Activated CD4-positive, CD25-positive, alpha-beta regulatory T cell treated with anti-CD3 and anti-CD28 coated beads, Interleukin-2, amount 50 U/mL, for 24 hours (primary cell): ENCODE results near the gene LRRC37A2.
A peak's percentile ranks its signal among the peaks of the same experiment; 100 is the strongest.
"Not testable (repeated sequence)": the region's sequence is repeated elsewhere in the genome, so short reads cannot be mapped to it uniquely, and the experiment has no call there.

ENCODE experiments used
- ATAC-seq, 2 donors: fragments of 150-1000 bp; cut with Tn5 transposase; one replicate each; pipeline ENCODE4 v1.10.0; 2021; ENCODE audit warnings: mild to moderate bottlenecking in 1 of 2, moderate library complexity in 1 of 2

The LRRC37A2 gene

GRCh38 chr17:46512168-46512567, at the start of gene LRRC37A2:
Gene LRRC37A2 (plus strand): TSS chr17:46512468. CDS start chr17:46512713, 245 bp downstream.
- ATAC-seq, result not testable (repeated sequence)

GRCh38 chr17:46467618-46468017, 44.6 kb upstream of the LRRC37A2 start:
- not testable (repeated sequence) for ATAC-seq

DNA sequence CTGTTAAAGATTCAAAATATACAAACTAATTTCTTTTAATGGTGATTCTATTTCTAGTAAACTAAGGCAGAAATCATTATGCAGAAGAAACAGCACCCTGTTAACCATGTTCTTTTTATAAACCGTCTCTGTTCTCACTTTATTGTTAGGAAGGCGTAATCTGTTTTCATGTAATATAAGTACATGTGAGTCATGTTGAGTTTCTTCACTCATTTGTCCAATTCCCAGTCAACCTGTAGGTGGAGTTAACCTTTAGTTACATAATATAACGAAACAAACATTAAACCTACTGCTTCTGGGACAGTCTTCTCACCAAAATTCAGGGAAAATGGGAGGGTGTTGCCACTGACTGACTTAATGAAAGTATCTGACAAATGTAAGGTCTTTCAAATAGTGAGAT, 37.8 kb upstream of the LRRC37A2 start:
- ATAC-seq, result not testable (repeated sequence)

DNA sequence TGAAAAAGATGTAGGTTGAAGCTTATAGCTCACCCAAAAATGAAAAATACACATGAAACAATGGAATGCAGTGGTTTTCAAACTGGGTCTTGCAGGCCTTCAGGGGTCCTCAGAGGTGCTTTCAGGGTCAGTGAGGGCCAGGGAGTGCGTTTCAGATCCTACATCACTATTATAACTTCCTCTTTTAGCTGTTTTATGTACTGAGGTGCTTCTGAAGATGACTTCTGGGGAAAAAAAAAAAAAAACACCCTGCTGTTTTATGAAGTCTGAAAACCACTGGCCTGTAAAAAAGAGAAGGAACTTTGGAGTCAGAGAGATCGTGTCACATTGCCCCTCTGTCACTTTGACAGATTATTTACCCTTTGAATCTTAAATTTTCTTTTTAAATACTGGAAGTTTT, 36.7 kb upstream of the LRRC37A2 start:
- not testable (repeated sequence) for ATAC-seq

DNA sequence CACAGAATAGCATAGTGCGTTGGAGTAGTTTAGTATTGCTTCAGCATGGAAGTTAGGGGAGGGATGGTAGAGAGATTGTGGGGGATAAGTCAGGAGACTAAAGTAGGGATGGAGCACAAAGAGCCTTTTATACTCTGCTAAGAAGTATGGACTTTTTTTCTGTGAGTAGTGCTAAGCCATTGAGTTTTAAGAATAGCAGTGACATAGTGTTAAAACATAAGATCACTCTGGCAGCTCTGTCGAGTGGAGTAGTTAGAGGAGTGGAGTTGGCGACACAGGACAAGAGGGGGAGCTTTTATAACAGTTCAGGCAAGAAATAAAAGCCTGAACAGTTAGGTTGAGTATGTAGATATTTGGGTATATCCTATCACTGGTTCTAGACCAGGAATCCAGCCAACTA, 33.4 kb upstream of the LRRC37A2 start:
- not testable (repeated sequence) for ATAC-seq

DNA sequence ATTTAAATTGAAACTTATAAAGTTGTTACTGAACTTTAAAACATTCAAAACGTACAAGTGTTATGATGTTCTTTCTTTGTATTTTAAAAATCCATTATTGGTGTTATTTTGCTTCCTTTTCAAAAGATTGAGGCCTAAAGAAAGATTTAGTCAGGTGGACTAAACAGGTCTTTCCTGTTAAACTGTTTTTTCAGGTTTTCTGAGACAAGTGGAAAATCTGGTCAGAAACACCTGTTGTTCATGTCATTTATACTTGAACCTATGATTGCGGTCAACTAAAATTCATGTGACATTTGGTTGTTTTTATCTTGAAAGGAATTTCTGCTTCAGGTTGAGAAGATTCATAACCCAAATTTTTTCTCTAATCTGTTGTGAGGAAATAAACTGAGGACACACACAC, 31.0 kb upstream of the LRRC37A2 start:
- ATAC-seq, result not testable (repeated sequence)

GRCh38 chr17:46492021-46492420, 20.2 kb upstream of the LRRC37A2 start:
- not testable (repeated sequence) for ATAC-seq

GRCh38 chr17:46499437-46500139, 12.7 kb upstream of the LRRC37A2 start:
- ATAC-seq, result not testable (repeated sequence)

GRCh38 chr17:46505896-46506295, 6.4 kb upstream of the LRRC37A2 start:
- ATAC-seq, result not testable (repeated sequence)

GRCh38 chr17:46534716-46535115, 22.4 kb downstream of the LRRC37A2 start:
- ATAC-seq, result not testable (repeated sequence)

DNA sequence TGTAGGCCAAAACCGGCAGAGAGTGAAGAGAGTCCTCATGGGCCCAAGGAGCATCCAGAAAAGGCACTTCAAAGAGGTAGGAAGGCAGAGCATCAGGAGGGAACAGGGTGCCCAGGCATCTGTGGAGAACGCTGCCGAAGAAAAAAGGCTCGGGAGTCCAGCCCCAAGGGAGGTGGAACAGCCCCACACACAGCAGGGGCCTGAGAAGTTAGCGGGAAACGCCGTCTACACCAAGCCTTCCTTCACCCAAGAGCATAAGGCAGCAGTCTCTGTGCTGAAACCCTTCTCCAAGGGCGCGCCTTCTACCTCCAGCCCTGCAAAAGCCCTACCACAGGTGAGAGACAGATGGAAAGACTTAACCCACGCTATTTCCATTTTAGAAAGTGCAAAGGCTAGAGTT, 36.3 kb downstream of the LRRC37A2 start:
- ATAC-seq, result not testable (repeated sequence)

DNA sequence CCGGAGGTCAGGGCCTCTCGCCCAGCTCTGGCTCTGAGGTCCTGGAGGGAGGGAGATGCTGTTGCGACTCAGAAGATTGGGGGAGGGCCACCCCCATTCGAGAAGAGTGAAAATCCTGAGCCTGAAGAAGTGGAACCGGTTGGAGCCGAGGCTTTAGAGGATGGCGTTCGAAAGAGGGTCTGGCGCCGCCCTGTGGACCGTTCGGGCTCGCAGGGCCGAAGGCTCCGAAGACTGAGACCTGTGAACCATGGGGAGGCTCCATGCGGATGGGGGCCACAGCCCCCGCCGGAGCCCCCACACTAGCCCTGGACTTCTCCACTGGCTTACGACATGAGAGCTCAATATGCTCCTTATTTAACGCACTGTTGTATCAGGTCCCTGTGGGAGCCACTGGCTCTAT, 46.9 kb downstream of the LRRC37A2 start:
- ATAC-seq, result not testable (repeated sequence)

DNA sequence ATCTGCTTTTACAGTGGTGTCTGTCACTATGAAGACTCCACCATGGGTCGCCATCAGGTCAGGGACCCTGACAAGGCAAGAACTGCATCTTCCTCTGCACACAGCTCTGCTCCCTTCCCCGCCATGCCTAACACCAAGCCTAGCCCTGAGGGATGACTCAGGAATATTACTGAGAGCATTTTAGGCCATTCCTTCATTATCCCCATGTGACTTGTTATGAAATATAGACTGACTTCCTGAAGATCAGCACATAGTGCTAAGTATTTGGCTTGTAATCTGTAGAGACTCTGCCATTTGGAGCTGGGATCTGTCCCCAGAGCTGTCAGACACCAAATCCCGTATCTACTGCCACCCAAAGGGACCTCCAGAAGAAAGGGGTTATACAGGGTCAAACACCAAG, 47.8 kb downstream of the LRRC37A2 start:
- ATAC-seq, result not testable (repeated sequence)

- peak; percentile 33 to 58 for ATAC-seq
Measured at GRCh38 chr17:46566284-46566683, 54.0 kb downstream of the LRRC37A2 start.

GRCh38 chr17:46566980-46567379, 54.7 kb downstream of the LRRC37A2 start:
- peak in 1 of 2 donors; percentile 48 for ATAC-seq

GRCh38 chr17:46571796-46572195, 59.5 kb downstream of the LRRC37A2 start:
- ATAC-seq, result not testable (repeated sequence)

- ATAC-seq, result peak; percentile 94 to 95
Measured at GRCh38 chr17:46579083-46580075, 67.1 kb downstream of the LRRC37A2 start, which contains the start of gene ARL17A. Gene ARL17A (minus strand): TSS chr17:46579691. CDS start chr17:46576322, 3,369 bp downstream.

- not testable (repeated sequence) for ATAC-seq
Measured at GRCh38 chr17:46580082-46580481, 67.8 kb downstream of the LRRC37A2 start.

GRCh38 chr17:46585444-46585843, 73.2 kb downstream of the LRRC37A2 start:
- not testable (repeated sequence) for ATAC-seq

DNA sequence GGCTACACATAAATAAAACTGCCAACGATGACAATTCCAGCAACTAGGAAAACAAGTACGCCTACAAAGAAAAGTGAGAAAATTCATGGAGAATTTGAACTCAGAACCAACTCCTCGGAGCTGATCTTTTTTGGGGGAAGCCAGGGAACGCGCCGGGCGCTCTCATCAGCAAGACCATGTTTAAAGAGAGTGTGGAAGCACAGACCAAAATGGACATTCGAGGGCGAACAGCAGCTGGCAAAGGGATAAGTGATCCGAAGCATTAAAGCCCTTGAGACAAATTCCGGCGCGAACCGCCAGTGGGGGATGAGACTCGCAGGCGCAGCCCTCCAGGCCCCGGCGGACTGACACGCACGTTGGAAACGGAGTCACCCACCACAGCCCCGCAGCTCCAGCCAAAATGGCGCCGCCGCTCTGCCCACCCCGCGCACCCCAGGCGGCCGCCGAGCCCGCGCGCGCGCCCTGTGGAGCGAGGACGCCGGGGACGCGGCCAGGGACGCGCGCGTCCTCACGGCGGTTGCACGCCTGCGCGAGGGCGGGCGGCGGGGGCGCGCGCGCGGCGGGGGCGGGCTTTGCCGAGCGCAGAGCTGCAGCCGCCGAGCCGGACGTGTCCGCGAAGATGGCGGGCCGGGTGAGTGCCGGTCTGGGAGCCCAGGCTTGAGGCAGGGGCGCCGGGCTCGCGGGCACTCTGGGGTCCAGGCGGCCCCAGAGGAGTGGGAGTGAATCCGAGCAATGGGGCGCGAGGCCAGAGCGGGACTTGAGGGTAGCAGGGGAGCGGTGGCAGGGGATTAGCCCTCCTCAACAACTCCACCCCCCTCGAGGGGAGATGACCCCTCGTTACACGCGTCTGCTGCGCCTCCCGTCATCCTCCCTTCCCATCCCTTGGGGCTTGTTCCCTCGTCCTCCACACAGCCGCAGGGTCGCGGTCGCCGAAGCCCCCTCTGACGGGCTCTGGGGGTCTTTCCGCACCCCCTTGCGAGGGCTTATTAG, 78.2 kb downstream of the LRRC37A2 start, which contains the start of gene NSF:
Gene NSF, plus strand, starts transcription at position 513 of the 990 bp plus-strand sequence. Its CDS starts 107 bp downstream, at position 620.
- ATAC-seq, result peak; percentile 89 to 92

- ATAC-seq, result peak; percentile 22 to 44
Measured at GRCh38 chr17:46591332-46591731, 79.1 kb downstream of the LRRC37A2 start.
